Measurements from ENCODE around the gene C17orf58.

DNA sequence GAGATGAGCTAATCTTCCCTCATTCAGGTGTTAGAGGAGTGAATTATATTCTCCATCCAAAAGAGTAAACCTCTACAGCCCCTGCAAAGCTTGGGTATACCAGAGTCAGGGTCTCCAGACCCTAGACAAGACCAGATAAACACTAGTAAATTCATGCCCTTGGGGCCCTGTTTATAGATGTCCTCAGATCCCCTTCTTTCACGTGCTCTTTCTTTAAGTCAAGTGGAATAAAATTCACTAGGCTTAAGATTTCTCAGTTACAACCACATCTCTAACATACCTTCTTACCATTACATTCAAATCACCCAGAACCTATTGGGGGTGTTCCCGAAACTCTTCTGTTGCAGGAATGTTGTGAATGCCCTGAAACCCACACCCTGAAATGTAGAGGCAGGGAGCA, 2.2 kb upstream of the C17orf58 start:
- TF ChIP-seq, protein P1, sequence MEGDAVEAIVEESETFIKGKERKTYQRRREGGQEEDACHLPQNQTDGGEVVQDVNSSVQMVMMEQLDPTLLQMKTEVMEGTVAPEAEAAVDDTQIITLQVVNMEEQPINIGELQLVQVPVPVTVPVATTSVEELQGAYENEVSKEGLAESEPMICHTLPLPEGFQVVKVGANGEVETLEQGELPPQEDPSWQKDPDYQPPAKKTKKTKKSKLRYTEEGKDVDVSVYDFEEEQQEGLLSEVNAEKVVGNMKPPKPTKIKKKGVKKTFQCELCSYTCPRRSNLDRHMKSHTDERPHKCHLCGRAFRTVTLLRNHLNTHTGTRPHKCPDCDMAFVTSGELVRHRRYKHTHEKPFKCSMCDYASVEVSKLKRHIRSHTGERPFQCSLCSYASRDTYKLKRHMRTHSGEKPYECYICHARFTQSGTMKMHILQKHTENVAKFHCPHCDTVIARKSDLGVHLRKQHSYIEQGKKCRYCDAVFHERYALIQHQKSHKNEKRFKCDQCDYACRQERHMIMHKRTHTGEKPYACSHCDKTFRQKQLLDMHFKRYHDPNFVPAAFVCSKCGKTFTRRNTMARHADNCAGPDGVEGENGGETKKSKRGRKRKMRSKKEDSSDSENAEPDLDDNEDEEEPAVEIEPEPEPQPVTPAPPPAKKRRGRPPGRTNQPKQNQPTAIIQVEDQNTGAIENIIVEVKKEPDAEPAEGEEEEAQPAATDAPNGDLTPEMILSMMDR (IDR thresholded peaks at IDR 0.05), result no peak
- no peak for TF ChIP-seq POLR2A (IDR thresholded peaks at IDR 0.05)
- no peak for TF ChIP-seq POLR2AphosphoS5 (IDR thresholded peaks at IDR 0.05)
